HCT116 (cell line): Measurements from ENCODE around the gene ADAMTS1. TPM values are rescaled to one million over a fixed set of nuclear protein-coding genes. Genes with fewer than 3 reads are reported as not detected.

Source experiments
- ATAC-seq: fragments of 200-7000 bp; cut with Tn5 transposase; 2 replicates; pipeline ENCODE4 v1.9.1; 2020; ENCODE audit warnings: mild to moderate bottlenecking, moderate library complexity
- BruUV-seq: library from RNA; stranded (reverse); fragments of 400-500 nt; replicated peaks from 2 replicates; lab custom pipeline; 2021; lab: Mats Ljungman, UMichigan
- CTCF ChIA-PET: fragments of 300-600 bp; sonication (Branson Sonifier 250); formaldehyde crosslinking; loops from one replicate; lab custom pipeline; 2021; ENCODE audit warnings: antibody characterized with exemption; lab: Charles Lee
- POLR2A ChIA-PET: fragments of 300-600, 350-600 bp; sonication (Branson Sonifier 250); formaldehyde crosslinking; loops from one replicate; lab custom pipeline; 2021; ENCODE audit warnings: antibody characterized with exemption; lab: Charles Lee
- RAD21 ChIA-PET, 2 experiments: fragments of 300-600 bp; sonication (Branson Sonifier 250); formaldehyde crosslinking; loops; one replicate each; lab custom pipeline; 2023; ENCODE audit warnings: low total read pairs in 2 of 2; ENCODE audit not compliant: uncharacterized antibody in 2 of 2, unreplicated experiment in 2 of 2, low non-redundant PET in 1 of 2; lab: Charles Lee
- DNase-seq: peaks from one replicate; pipeline ENCODE4 v3.0.0-alpha.2; 2010; ENCODE audit warnings: low read depth, low spot score
- H2AFZ ChIP-seq: fragments of 200-600 bp; shearing (Covaris generic), sonication (generic); 2 replicates; pipeline ENCODE4 v1.6.1; 2017; ENCODE audit warnings: low read depth, mixed run types, mixed read lengths, antibody characterized with exemption, low read length; ENCODE audit not compliant: poor library complexity, severe bottlenecking
- H3K27ac ChIP-seq: 2 replicates; pipeline ENCODE4 v1.5.1; 2012; ENCODE audit warnings: low read depth, low read length
- H3K27me3 ChIP-seq: fragments of 200-600 bp; sonication (generic); 2 replicates; pipeline ENCODE4 v1.6.1; 2016; ENCODE audit warnings: mixed run types, low read length, mixed read lengths; ENCODE audit not compliant: insufficient read depth
- H3K36me3 ChIP-seq, 2 experiments: fragments of 200-500 bp in 1 of 2; fragments of 200-600 bp in 1 of 2; sonication (Bioruptor generic) in 1 of 2; sonication (generic) in 1 of 2; 2 replicates each; pipeline versions ENCODE4 v1.5.1 to v1.6.1; 2014 to 2016; ENCODE audit warnings: low read length in 2 of 2, inconsistent platforms in 1 of 2, mixed read lengths in 1 of 2, mixed run types in 1 of 2; ENCODE audit not compliant: insufficient read depth in 2 of 2, control insufficient read depth in 1 of 2
- H3K4me1 ChIP-seq, 2 experiments: fragments of 200-600 bp in 1 of 2; sonication (generic) in 1 of 2; 2 replicates each; pipeline versions ENCODE4 v1.5.1 to v1.6.1; 2012 to 2017; ENCODE audit warnings: low read length in 2 of 2, inconsistent platforms in 1 of 2, mild to moderate bottlenecking in 1 of 2, mixed read lengths in 1 of 2, mixed run types in 1 of 2, moderate library complexity in 1 of 2; ENCODE audit not compliant: insufficient read depth in 2 of 2, control insufficient read depth in 1 of 2
- H3K4me2 ChIP-seq: fragments of 200-600 bp; sonication (generic); 2 replicates; pipeline ENCODE4 v1.6.1; 2017; ENCODE audit warnings: mixed run types, low read length, mixed read lengths
- H3K4me3 ChIP-seq, 2 experiments: fragments of 200-600 bp in 1 of 2; sonication (generic) in 1 of 2; replicated peaks in 1 of 2; 2 replicates each; pipeline ENCODE4 v1.5.1; 2011 to 2016; ENCODE audit warnings: low read length in 2 of 2, control low read depth in 1 of 2, low read depth in 1 of 2, mild to moderate bottlenecking in 1 of 2, mixed read lengths in 1 of 2, mixed run types in 1 of 2
- H3K79me2 ChIP-seq: fragments of 200-600 bp; sonication (generic); 2 replicates; pipeline ENCODE4 v1.6.1; 2017; ENCODE audit warnings: mild to moderate bottlenecking, mixed run types, low read length, moderate library complexity, mixed read lengths; ENCODE audit not compliant: insufficient read depth
- H3K9ac ChIP-seq: fragments of 200-600 bp; sonication (generic); 2 replicates; pipeline ENCODE4 v1.6.1; 2016; ENCODE audit warnings: low read length, mixed read lengths
- H3K9me2 ChIP-seq: fragments of 200-600 bp; sonication (generic), shearing (Covaris generic); 2 replicates; pipeline ENCODE4 v1.6.1; 2017; ENCODE audit warnings: mixed run types, mild to moderate bottlenecking, moderate library complexity; ENCODE audit not compliant: insufficient read depth
- H3K9me3 ChIP-seq, 2 experiments: fragments of 200-500 bp in 1 of 2; fragments of 200-600 bp in 1 of 2; sonication (Bioruptor generic) in 1 of 2; sonication (generic) in 1 of 2; 2 replicates each; pipeline ENCODE4 v1.6.1; 2014 to 2017; ENCODE audit warnings: low read length in 2 of 2, mixed read lengths in 2 of 2, inconsistent platforms in 1 of 2, low read depth in 1 of 2, mild to moderate bottlenecking in 1 of 2, mixed run types in 1 of 2, moderate library complexity in 1 of 2; ENCODE audit not compliant: control insufficient read depth in 1 of 2, insufficient read depth in 1 of 2
- H4K20me1 ChIP-seq: fragments of 200-600 bp; sonication (generic), shearing (Covaris generic); 2 replicates; pipeline ENCODE4 v1.6.1; 2017; ENCODE audit warnings: mixed run types, mild to moderate bottlenecking, moderate library complexity; ENCODE audit not compliant: insufficient read depth
- CBX3 ChIP-seq: IDR thresholded peaks from 2 replicates; pipeline ENCODE4 v1.6.1; 2012; ENCODE audit warnings: low read depth
- CEBPB ChIP-seq: IDR thresholded peaks from 2 replicates; pipeline ENCODE4 v1.6.1; 2012; ENCODE audit warnings: low read depth
- EGR1 ChIP-seq: IDR thresholded peaks from 2 replicates; pipeline ENCODE4 v1.6.1; 2012; ENCODE audit warnings: low read depth
- EZH2 ChIP-seq: fragments of 200-600 bp; sonication (generic); IDR thresholded peaks from 2 replicates; pipeline ENCODE4 v1.6.1; 2017; ENCODE audit warnings: antibody characterized with exemption, mixed run types
- FOSL1 ChIP-seq: IDR thresholded peaks from 2 replicates; pipeline ENCODE4 v1.6.1; 2012; ENCODE audit warnings: low read depth
- POLR2A ChIP-seq: IDR thresholded peaks from 2 replicates; pipeline ENCODE4 v1.7.0; 2011; ENCODE audit warnings: borderline replicate concordance; ENCODE audit not compliant: insufficient read depth, insufficient read length; ENCODE audit errors: extremely low read depth
- POLR2AphosphoS5 ChIP-seq: IDR thresholded peaks from 2 replicates; pipeline ENCODE4 v1.6.1; 2011; ENCODE audit warnings: mild to moderate bottlenecking, low read depth, low read length, moderate library complexity
- SP1 ChIP-seq: IDR thresholded peaks from 2 replicates; pipeline ENCODE4 v1.6.1; 2012; ENCODE audit warnings: low read depth
- TCF7L2 ChIP-seq: IDR thresholded peaks from 2 replicates; pipeline ENCODE4 v1.7.0; 2011; ENCODE audit warnings: borderline replicate concordance, inconsistent platforms; ENCODE audit not compliant: insufficient read depth, insufficient read length; ENCODE audit errors: extremely low read depth
- YY1 ChIP-seq: IDR thresholded peaks from 2 replicates; pipeline ENCODE4 v1.6.1; 2011; ENCODE audit warnings: low read length, low read depth, moderate library complexity, mild to moderate bottlenecking; ENCODE audit not compliant: insufficient replicate concordance; ENCODE audit errors: extremely low read depth
- intact Hi-C: fragments of 100-400 bp; cut with micrococcal nuclease; formaldehyde crosslinking; loops from 2 replicates; pipeline ENCODE4 v1.10.0; 2022
- total RNA-seq: library from RNA; stranded (reverse); gene quantifications from one replicate; pipeline ENCODE4 v1.2.1, GENCODE V29; 2021; ENCODE audit not compliant: unreplicated experiment
- TF ChIP-seq, protein P1 (sequence below): IDR thresholded peaks from 2 replicates; pipeline ENCODE4 v1.6.1; 2011; ENCODE audit warnings: mild to moderate bottlenecking, low read length, moderate library complexity; ENCODE audit not compliant: insufficient replicate concordance; ENCODE audit errors: extremely low read depth

ADAMTS1 gene
- total RNA-seq, 1 experiment from 2014 or later, result 0.98 TPM

DNA sequence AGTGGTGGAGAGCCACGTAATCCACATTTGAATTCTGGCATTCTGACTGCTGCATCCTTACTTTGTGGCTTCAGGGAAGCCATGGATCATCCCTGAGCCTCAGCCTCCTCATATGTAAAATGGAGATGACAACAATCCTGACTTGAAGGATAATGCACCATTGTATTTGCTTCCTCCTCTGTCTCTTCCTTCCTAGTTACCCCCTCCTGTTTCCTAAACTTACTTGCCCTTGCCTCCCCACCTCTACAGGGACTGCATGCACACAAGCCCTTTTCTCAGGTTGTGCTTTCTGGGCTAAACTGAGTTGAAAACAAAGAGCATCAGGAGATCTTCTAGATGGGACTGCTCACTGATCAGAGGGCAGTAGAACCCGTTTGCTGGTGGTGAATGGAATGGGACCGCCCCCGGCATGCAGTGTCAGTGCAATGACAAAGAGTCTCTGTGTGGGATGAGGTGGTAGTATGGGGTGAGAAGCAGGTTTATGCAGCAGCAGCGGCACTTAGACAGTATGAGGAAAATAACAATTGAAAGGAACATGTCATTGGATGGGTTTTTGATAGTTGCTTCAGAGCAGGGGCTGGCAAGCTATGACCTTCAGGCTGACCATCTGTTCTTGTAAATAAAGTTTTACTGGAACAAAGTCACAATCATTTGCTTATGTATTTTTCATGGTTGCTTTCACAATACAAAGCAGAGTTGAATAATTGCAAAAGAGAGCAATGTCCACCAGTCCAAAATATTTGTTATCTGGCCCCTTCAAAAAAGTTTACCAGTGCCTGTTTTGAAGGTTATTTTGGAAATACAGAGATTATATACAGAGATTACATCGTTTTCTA, 6.1 kb upstream of the ADAMTS1 start:
- Histone ChIP-seq H3K27ac (no peak overlapping the region), H3K79me2 (no peaks in the 10 kb centered on the region), H3K4me1 (no peaks in the 10 kb centered on the region), H3K4me3 (no peak overlapping the region), H3K9me3 (0 out of 4 replicates have a peak, but pooled peaks cover 0 to 5% of the 10 kb centered on the region in 2 experiments), H3K27me3 (no peaks in the 10 kb centered on the region), H3K36me3 (no peaks in the 10 kb centered on the region), H3K9ac (no peak overlapping the region), H3K4me2 (no peak overlapping the region), H4K20me1 (no peaks in the 10 kb centered on the region), H3K9me2 (no peaks in the 10 kb centered on the region), H2AFZ (no peak overlapping the region)
- ATAC-seq, result no peak
- ChIA-PET POLR2A (no interaction called here), RAD21 (no interaction called here), CTCF (interaction anchor here (1.2 kb wide), 1 partner anchor 1894 kb away, joined by 7 read pairs; no protein-coding TSS in a partner anchor)
- intact Hi-C loops, result loop anchor here (2.0 to 5.0 kb wide), 2 partner anchors 849 to 1201 kb away; no protein-coding TSS in a partner anchor
- BruUV-seq, result no TSS peak
- no peak for DNase-seq
- TF ChIP-seq, protein P1, sequence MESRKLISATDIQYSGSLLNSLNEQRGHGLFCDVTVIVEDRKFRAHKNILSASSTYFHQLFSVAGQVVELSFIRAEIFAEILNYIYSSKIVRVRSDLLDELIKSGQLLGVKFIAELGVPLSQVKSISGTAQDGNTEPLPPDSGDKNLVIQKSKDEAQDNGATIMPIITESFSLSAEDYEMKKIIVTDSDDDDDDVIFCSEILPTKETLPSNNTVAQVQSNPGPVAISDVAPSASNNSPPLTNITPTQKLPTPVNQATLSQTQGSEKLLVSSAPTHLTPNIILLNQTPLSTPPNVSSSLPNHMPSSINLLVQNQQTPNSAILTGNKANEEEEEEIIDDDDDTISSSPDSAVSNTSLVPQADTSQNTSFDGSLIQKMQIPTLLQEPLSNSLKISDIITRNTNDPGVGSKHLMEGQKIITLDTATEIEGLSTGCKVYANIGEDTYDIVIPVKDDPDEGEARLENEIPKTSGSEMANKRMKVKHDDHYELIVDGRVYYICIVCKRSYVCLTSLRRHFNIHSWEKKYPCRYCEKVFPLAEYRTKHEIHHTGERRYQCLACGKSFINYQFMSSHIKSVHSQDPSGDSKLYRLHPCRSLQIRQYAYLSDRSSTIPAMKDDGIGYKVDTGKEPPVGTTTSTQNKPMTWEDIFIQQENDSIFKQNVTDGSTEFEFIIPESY, result no peak
- TF ChIP-seq EGR1 (no peak), FOSL1 (no peak), SP1 (no peak), CEBPB (no peak), TCF7L2 (no peak), EZH2 (no peak), YY1 (no peak), POLR2AphosphoS5 (no peak), CBX3 (no peak), POLR2A (no peak)
